ENCODE results near the gene DPF3. TPM values are rescaled to one million over a fixed set of nuclear protein-coding genes. Genes with fewer than 3 reads are reported as not detected.

DPF3 gene
- total and polyA plus RNA-seq, 8 donors = 1.4 to 3.6 (median 1.9) TPM

- no peak overlapping the region for H3K27ac ChIP-seq
- H3K9me3 ChIP-seq = peaks cover 0 to 46% of the 10 kb centered on the region in 2 donors
- no peak for TF ChIP-seq CTCF (IDR thresholded peaks at IDR 0.05)
- no peaks in the 10 kb centered on the region for H3K27me3 ChIP-seq
- H3K36me3 ChIP-seq = no peaks in the 10 kb centered on the region
- H3K4me1 ChIP-seq = no peaks in the 10 kb centered on the region
- DNase-seq (no peak), ATAC-seq (no peak)
- no peak overlapping the region for H3K4me3 ChIP-seq
- intact Hi-C loops (cut with DNase I) = no loop called here
Observed at GRCh38 chr14:72758993-72759392, 134.9 kb downstream of the DPF3 start.

GRCh38 chr14:72758420-72758819 is 135.5 kb downstream of the DPF3 start:
- intact Hi-C loops (cut with DNase I) = no loop called here
- no peak for ATAC-seq
- no peaks in the 10 kb centered on the region for H3K4me1 ChIP-seq

GRCh38 chr14:72756967-72757366 is 136.9 kb downstream of the DPF3 start:
- H3K4me1 ChIP-seq = no peaks in the 10 kb centered on the region
- no peaks in the 10 kb centered on the region for H3K36me3 ChIP-seq
- intact Hi-C loops (cut with DNase I) = no loop called here
- H3K9me3 ChIP-seq = peaks cover 0 to 39% of the 10 kb centered on the region in 2 donors
- no peak overlapping the region for H3K27ac ChIP-seq
- ATAC-seq = no peak
- H3K27me3 ChIP-seq = no peaks in the 10 kb centered on the region
- no peak overlapping the region for H3K4me3 ChIP-seq
- TF ChIP-seq CTCF (IDR thresholded peaks at IDR 0.05) = no peak
- no peak for DNase-seq

More at GRCh38 chr14:72758420-72758819, 135.5 kb downstream of the DPF3 start:
- TF ChIP-seq CTCF (IDR thresholded peaks at IDR 0.05) = no peak
- Histone ChIP-seq H3K4me3 (no peak overlapping the region), H3K27ac (no peak overlapping the region), H3K9me3 (peaks cover 0 to 46% of the 10 kb centered on the region in 2 donors), H3K36me3 (no peaks in the 10 kb centered on the region), H3K27me3 (no peaks in the 10 kb centered on the region)
- no peak for DNase-seq

GRCh38 chr14:72755766-72756165 is 138.1 kb downstream of the DPF3 start:
- TF ChIP-seq CTCF (IDR thresholded peaks at IDR 0.05) = no peak
- Histone ChIP-seq H3K27ac (no peak overlapping the region), H3K9me3 (peaks cover 0 to 28% of the 10 kb centered on the region in 2 donors), H3K27me3 (no peaks in the 10 kb centered on the region), H3K4me1 (no peaks in the 10 kb centered on the region), H3K36me3 (no peaks in the 10 kb centered on the region), H3K4me3 (no peak overlapping the region)
- intact Hi-C loops (cut with DNase I) = no loop called here
- DNase-seq (no peak), ATAC-seq (no peak)

GRCh38 chr14:72754949-72755348 is 139.0 kb downstream of the DPF3 start:
- no peak for TF ChIP-seq CTCF (IDR thresholded peaks at IDR 0.05)
- DNase-seq = no peak
- intact Hi-C loops (cut with DNase I) = no loop called here

More at GRCh38 chr14:72754949-72755348, 139.0 kb downstream of the DPF3 start:
- Histone ChIP-seq H3K27me3 (no peaks in the 10 kb centered on the region), H3K36me3 (no peaks in the 10 kb centered on the region), H3K4me1 (no peaks in the 10 kb centered on the region), H3K4me3 (no peak overlapping the region), H3K9me3 (peaks cover 0 to 21% of the 10 kb centered on the region in 2 donors), H3K27ac (no peak overlapping the region)
- no peak for ATAC-seq

Measured in left lung (tissue), 10 donors.